K562 (cell line): ENCODE measurements around the gene OR52E4. TPM values are rescaled to one million over a fixed set of nuclear protein-coding genes. Genes with fewer than 3 reads are reported as not detected.

ENCODE experiments used
- ATAC-seq: fragments of 200-7000 bp; cut with Tn5 transposase; 3 replicates; pipeline ENCODE4 v1.9.1; 2020; ENCODE audit warnings: moderate library complexity
- BruUV-seq: library from RNA; stranded (reverse); fragments of 400-500 nt; replicated peaks from 2 replicates; lab custom pipeline; 2021; lab: Mats Ljungman, UMichigan
- CTCF ChIA-PET: fragments of 300-600 bp; formaldehyde crosslinking; extraction: SDS; loops from one replicate; lab custom pipeline; 2021; ENCODE audit warnings: low intra/inter-chr PET ratio; lab: Yijun Ruan, JAX
- POLR2A ChIA-PET: fragments of 300-600, 350-650 bp; sonication (Branson Sonifier 250); formaldehyde crosslinking; extraction: SDS; loops from one replicate; lab custom pipeline; 2021; ENCODE audit warnings: antibody characterized with exemption, inconsistent platforms; lab: Yijun Ruan, JAX
- DNase-seq, 4 experiments: peaks; one replicate each; pipeline versions ENCODE4 v3.0.0 to v3.0.0-alpha.2; 2011 to 2018; ENCODE audit warnings: low spot score in 3 of 4, mixed read lengths in 3 of 4; ENCODE audit errors: extremely low read depth in 1 of 4
- FAIRE-seq: peaks from 2 replicates; lab custom pipeline; 2011; peaks lifted over from hg19 to GRCh38; lab: Jason Lieb, UNC
- H2AFZ ChIP-seq: 2 replicates; pipeline ENCODE4 v1.6.0; 2011; ENCODE audit warnings: low read depth, low read length, control low read depth, inconsistent platforms
- H3K27ac ChIP-seq: fragments of 200-600 bp; 3 replicates; pipeline ENCODE4 v1.8.0; 2011; ENCODE audit warnings: low read depth, mild to moderate bottlenecking, control low read depth, inconsistent platforms, low read length, moderate library complexity, mixed read lengths; ENCODE audit errors: extremely low read depth
- H3K27me3 ChIP-seq, 2 experiments: fragments of 300-600 bp in 1 of 2; 2 replicates in 1 of 2; 3 replicates in 1 of 2; pipeline versions ENCODE4 v1.6.0 to v1.8.0; 2011; ENCODE audit warnings: inconsistent platforms in 2 of 2, low read length in 2 of 2, mild to moderate bottlenecking in 1 of 2, mixed read lengths in 1 of 2, moderate library complexity in 1 of 2; ENCODE audit not compliant: control insufficient read depth in 2 of 2, insufficient read depth in 2 of 2
- H3K36me3 ChIP-seq: fragments of 300-600 bp; 3 replicates; pipeline ENCODE4 v1.8.0; 2011; ENCODE audit warnings: mild to moderate bottlenecking, low read length, inconsistent platforms; ENCODE audit not compliant: control insufficient read depth, insufficient read depth
- H3K4me1 ChIP-seq, 2 experiments: fragments of 200-600 bp in 1 of 2; replicated peaks in 1 of 2; 2 replicates in 1 of 2; 3 replicates in 1 of 2; pipeline versions ENCODE4 v1.5.1 to v1.8.0; 2011; ENCODE audit warnings: inconsistent platforms in 2 of 2, low read length in 2 of 2, mild to moderate bottlenecking in 1 of 2, mixed read lengths in 1 of 2, moderate library complexity in 1 of 2; ENCODE audit not compliant: control insufficient read depth in 2 of 2, insufficient read depth in 2 of 2
- H3K4me2 ChIP-seq: 2 replicates; pipeline ENCODE4 v1.6.1; 2011; ENCODE audit warnings: low read length, control low read depth, inconsistent platforms, mixed read lengths; ENCODE audit not compliant: insufficient read depth
- H3K4me3 ChIP-seq: fragments of 200-600 bp; sonication (generic), shearing (Covaris generic); 2 replicates; pipeline ENCODE4 v1.5.1; 2016; ENCODE audit warnings: control low read depth, inconsistent platforms
- H3K79me2 ChIP-seq: fragments of 200-600 bp; 3 replicates; pipeline ENCODE4 v1.8.0; 2011; ENCODE audit warnings: low read length, inconsistent platforms; ENCODE audit not compliant: control insufficient read depth, insufficient read depth
- H3K9ac ChIP-seq, 2 experiments: 2 replicates each; pipeline versions ENCODE4 v1.6.0 to v1.6.1; 2011; ENCODE audit warnings: low read depth in 2 of 2, low read length in 2 of 2, control low read depth in 1 of 2, inconsistent platforms in 1 of 2, mild to moderate bottlenecking in 1 of 2, mixed read lengths in 1 of 2; ENCODE audit not compliant: insufficient read depth in 1 of 2
- H3K9me1 ChIP-seq: one replicate; pipeline ENCODE4 v1.6.0; 2011; ENCODE audit warnings: inconsistent platforms, mild to moderate bottlenecking, low read length, moderate library complexity; ENCODE audit not compliant: control insufficient read depth, insufficient read depth
- H3K9me3 ChIP-seq: replicated peaks from 2 replicates; pipeline ENCODE4 v1.5.1; 2011; ENCODE audit warnings: low read depth, low read length, inconsistent platforms; ENCODE audit not compliant: control insufficient read depth, insufficient read depth
- H4K20me1 ChIP-seq: replicated peaks from 2 replicates; pipeline ENCODE4 v1.6.1; 2011; ENCODE audit warnings: low read length, inconsistent platforms, mixed read lengths; ENCODE audit not compliant: control insufficient read depth, insufficient read depth
- C11orf30 ChIP-seq: fragments of 450-650 bp; IDR thresholded peaks from 2 replicates; pipeline ENCODE4 v1.6.1; 2016; ENCODE audit warnings: low read depth, mild to moderate bottlenecking
- FOS ChIP-seq: IDR thresholded peaks from 3 replicates; pipeline ENCODE4 v1.6.1; 2011; ENCODE audit not compliant: insufficient read length; ENCODE audit errors: extremely low read depth
- MAFK ChIP-seq: IDR thresholded peaks from 2 replicates; pipeline ENCODE4 v1.6.1; 2011; ENCODE audit warnings: low read length, improper control_type of control experiment
- NCOA1 ChIP-seq: fragments of 450-650 bp; IDR thresholded peaks from 2 replicates; pipeline ENCODE4 v1.6.1; 2016; ENCODE audit warnings: low read depth
- NFIX ChIP-seq: fragments of 250-450 bp; sonication (Bioruptor Pico); IDR thresholded peaks from 2 replicates; pipeline ENCODE4 v1.4.0; 2020; ENCODE audit warnings: low read depth, mild to moderate bottlenecking, moderate library complexity
- PML ChIP-seq: IDR thresholded peaks from 2 replicates; pipeline ENCODE4 v1.6.1; 2012; ENCODE audit warnings: low read length, inconsistent platforms
- RCOR1 ChIP-seq, 2 experiments: IDR thresholded peaks; 2 replicates each; pipeline ENCODE4 v1.6.1; 2012; ENCODE audit warnings: low read depth in 2 of 2, low read length in 2 of 2, borderline replicate concordance in 1 of 2, improper control_type of control experiment in 1 of 2
- ZBTB9 ChIP-seq: fragments of 450-650 bp; formaldehyde crosslinking; IDR thresholded peaks from 2 replicates; pipeline ENCODE4 v1.4.0; 2020; ENCODE audit warnings: mild to moderate bottlenecking, moderate library complexity
- ZNF316 ChIP-seq: fragments of 450-650 bp; IDR thresholded peaks from 2 replicates; pipeline ENCODE4 v1.6.1; 2016
- in situ Hi-C: fragments of 300-500 bp; cut with MboI; formaldehyde crosslinking; loops from 4 replicates; pipeline ENCODE4 v1.15.0; 2018; ENCODE audit warnings: inconsistent platforms, mixed read lengths
- intact Hi-C: fragments of 100-400 bp; cut with micrococcal nuclease; formaldehyde crosslinking; loops from 2 replicates; pipeline ENCODE4 v1.14.2; 2022
- polyA plus RNA-seq, 8 experiments: library from polyadenylated mRNA; depleted of rRNA in 4 of 8; stranded (reverse) in 5 of 8; unstranded in 3 of 8; fragments of >200 nt; fragmentation: Nextera tagmentation in 2 of 8; fragmentation: Illumina TruSeq in 1 of 8; extraction: Ambion mirVana in 2 of 8; extraction: Trizol in 1 of 8; gene quantifications; 2 replicates each; pipeline versions ENCODE4 v1.2.1 to v1.2.3, GENCODE V29; 2011 to 2014; ENCODE audit warnings: inconsistent platforms in 1 of 8, missing spikeins in 1 of 8
- total RNA-seq, 7 experiments: library from RNA; depleted of rRNA in 6 of 7; stranded (reverse); fragments of >200 nt in 6 of 7; fragmentation: Illumina TruSeq in 2 of 7; extraction: Trizol in 2 of 7; gene quantifications; 2 replicates each; pipeline versions ENCODE4 v1.2.1 to v1.2.3, GENCODE V29; 2011 to 2021; ENCODE audit warnings: low replicate concordance in 1 of 7

Gene OR52E4
- total and polyA plus RNA-seq, 9 of the 15 experiments (the other 6 are each of a cell fraction or from before 2014, with no cell fraction given), result not detected

GRCh38 chr11:5881756-5882155, 1.3 kb downstream of the OR52E4 start:
- H3K9ac ChIP-seq, result no peak overlapping the region
- H3K27ac ChIP-seq, result no peak overlapping the region
- FAIRE-seq, result no peak
- no peaks in the 10 kb centered on the region for H4K20me1 ChIP-seq
- H3K4me1 ChIP-seq, result no peaks in the 10 kb centered on the region
- H3K4me3 ChIP-seq, result no peak overlapping the region
- no peaks in the 10 kb centered on the region for H3K79me2 ChIP-seq
- no peaks in the 10 kb centered on the region for H3K9me3 ChIP-seq
- no peaks in the 10 kb centered on the region for H3K9me1 ChIP-seq
- no peaks in the 10 kb centered on the region for H3K36me3 ChIP-seq
- peaks cover 0 to 3% of the 10 kb centered on the region in 2 experiments; a peak in 1 of 5 replicates for H3K27me3 ChIP-seq
- DNase-seq, result no peak
- no peak for ATAC-seq
- TF ChIP-seq ZNF316 (peak; percentile 79), NCOA1 (no peak), ZBTB9 (CRISPR knock-in tag) (no peak), FOS (no peak), NFIX (no peak), PML (no peak), RCOR1 (IDR thresholded peaks at IDR 0.05; ENCODE audit: borderline replicate concordance in 1 of 2, low read depth in 2 of 2, low read length in 2 of 2) (no peak), C11orf30 (peak; percentile 58; the same call in 1 of the 2 replicates), MAFK (peak; percentile 37; the same call in 1 of the 2 replicates)
- no peak overlapping the region for H3K4me2 ChIP-seq
- in situ Hi-C loops, result loop anchor here (10.0 kb wide), 1 partner anchor 277 kb away; no protein-coding TSS in a partner anchor
- ChIA-PET POLR2A (interaction anchor here (0.7 to 1.1 kb wide), 3 partner anchors 27 to 349 kb away, joined by 4 read pairs; no protein-coding TSS in a partner anchor), CTCF (no interaction called here)
- intact Hi-C loops, result no loop called here
- no peak overlapping the region for H2AFZ ChIP-seq
- no TSS peak for BruUV-seq
